ENCODE measurements around the gene PPP1R7.

Gene PPP1R7

DNA sequence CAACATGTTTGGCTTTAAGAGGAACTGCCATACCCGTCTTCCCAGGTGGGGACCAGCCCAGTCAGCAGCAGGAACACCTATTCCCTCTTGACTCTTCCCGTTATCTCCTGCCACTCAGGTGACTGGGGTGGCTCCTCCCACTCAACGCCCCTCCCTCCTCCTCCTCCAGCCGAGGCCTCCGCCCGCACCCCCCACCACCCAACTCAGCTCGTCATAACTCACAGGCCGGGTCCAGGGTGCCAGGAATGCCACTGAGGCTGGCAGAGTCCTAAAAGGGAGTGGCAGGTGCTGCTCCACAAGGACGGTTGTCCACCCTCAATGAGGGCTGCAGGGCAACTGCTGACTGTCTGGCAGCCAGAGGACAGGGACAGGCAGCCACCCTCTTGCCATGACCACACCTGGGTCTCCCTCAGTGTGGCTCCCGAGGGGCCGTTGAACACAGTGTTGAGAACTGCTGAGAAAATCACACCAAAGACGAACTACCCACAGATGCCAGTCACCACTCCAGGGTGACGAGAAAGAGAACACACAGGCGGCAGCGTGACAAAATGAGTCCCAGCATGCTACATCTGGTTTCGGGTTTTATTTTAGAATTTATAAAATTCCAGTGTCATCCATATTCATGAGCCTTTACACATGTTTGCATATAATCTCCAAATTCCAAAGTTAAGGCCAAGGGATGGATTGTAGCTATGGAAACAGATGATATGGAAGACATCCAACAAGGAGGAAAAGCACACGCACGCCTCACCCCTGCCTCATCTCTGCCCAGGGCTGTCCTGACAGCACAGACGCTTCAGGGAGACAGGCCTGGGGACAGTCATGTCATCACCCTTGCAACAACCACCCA lies 76.7 kb downstream of the PPP1R7 start:
- TF ChIP-seq, protein P1, sequence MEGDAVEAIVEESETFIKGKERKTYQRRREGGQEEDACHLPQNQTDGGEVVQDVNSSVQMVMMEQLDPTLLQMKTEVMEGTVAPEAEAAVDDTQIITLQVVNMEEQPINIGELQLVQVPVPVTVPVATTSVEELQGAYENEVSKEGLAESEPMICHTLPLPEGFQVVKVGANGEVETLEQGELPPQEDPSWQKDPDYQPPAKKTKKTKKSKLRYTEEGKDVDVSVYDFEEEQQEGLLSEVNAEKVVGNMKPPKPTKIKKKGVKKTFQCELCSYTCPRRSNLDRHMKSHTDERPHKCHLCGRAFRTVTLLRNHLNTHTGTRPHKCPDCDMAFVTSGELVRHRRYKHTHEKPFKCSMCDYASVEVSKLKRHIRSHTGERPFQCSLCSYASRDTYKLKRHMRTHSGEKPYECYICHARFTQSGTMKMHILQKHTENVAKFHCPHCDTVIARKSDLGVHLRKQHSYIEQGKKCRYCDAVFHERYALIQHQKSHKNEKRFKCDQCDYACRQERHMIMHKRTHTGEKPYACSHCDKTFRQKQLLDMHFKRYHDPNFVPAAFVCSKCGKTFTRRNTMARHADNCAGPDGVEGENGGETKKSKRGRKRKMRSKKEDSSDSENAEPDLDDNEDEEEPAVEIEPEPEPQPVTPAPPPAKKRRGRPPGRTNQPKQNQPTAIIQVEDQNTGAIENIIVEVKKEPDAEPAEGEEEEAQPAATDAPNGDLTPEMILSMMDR (IDR thresholded peaks at IDR 0.05) = no peak
- Histone ChIP-seq H3K4me3 (ENCODE audit: low read depth in 1 of 2, low read length in 1 of 2) (no peak overlapping the region), H3K36me3 (peaks cover 71% of the 10 kb centered on the region), H3K4me1 (ENCODE audit: control insufficient read depth in 1 of 2, insufficient read depth in 1 of 2, low read depth in 1 of 2, low read length in 1 of 2) (no peaks in the 10 kb centered on the region), H3K27me3 (no peaks in the 10 kb centered on the region), H3K27ac (no peak overlapping the region), H3K9me3 (no peaks in the 10 kb centered on the region)

DNA sequence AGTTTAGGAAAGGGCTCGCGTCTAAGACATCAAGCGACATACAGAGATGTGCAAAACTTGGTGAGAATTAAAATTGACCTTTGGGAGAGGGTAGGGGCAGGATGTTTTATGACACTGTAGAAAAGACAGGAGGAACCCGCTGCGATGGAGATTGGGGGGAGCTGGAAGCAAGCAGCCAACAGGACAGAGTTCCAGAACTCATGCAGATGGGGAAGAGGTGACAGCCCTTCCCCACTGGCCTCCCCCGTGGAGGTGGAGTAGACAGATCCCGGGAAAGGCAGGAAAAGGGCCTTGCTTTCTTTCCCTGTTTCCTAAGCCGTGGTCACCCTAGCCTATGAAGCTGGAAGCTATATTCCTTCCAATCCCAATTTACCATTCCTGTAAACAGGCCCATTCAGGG lies 77.3 kb downstream of the PPP1R7 start:
- no peaks in the 10 kb centered on the region for H3K9me3 ChIP-seq
- H3K4me1 ChIP-seq (ENCODE audit: control insufficient read depth in 1 of 2, insufficient read depth in 1 of 2, low read depth in 1 of 2, low read length in 1 of 2) = no peaks in the 10 kb centered on the region
- TF ChIP-seq, protein P1 (IDR thresholded peaks at IDR 0.05) = no peak
- H3K4me3 ChIP-seq (ENCODE audit: low read depth in 1 of 2, low read length in 1 of 2) = no peak overlapping the region
- no peaks in the 10 kb centered on the region for H3K27me3 ChIP-seq
- no peak overlapping the region for H3K27ac ChIP-seq
- peaks cover 78% of the 10 kb centered on the region for H3K36me3 ChIP-seq

DNA sequence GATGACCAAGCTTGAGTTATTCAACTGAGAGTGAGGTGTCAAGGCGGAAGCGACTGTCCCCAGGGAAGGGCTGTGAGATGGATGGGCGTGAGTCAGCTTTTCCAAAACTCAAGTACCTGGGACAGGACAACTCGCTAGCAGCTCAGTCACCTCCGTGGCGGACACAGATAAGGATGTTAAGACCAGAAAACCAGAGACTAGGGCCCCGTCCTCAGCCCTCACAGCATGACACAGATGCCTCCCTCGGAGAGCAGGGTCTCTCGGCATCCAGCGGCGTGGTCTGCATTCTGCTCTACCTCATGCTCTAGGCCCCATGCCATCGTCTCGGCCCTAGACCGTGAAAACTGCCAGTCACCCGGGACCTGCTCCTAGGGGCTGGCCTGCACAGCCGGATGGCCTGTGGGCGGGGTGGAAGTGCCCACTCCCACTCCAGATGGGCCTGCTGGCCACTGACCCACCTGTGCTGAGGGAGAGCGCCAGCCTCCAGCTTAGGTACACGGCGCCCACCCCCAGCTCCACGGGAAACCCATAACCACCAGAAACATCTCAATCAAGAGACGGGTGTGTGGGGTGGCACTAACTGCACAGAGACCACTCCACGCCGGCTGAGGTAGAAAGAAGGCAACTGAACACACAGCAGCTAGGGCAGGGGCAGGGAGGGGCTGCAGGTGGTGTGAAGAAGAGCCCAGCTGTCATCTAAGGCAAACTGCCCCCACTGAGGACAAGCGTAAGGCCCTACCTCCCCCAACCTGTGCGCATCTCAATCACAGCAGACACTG lies 78.0 kb downstream of the PPP1R7 start:
- no peaks in the 10 kb centered on the region for H3K4me1 ChIP-seq (ENCODE audit: control insufficient read depth in 1 of 2, insufficient read depth in 1 of 2, low read depth in 1 of 2, low read length in 1 of 2)
- no peaks in the 10 kb centered on the region for H3K27me3 ChIP-seq
- H3K9me3 ChIP-seq = no peaks in the 10 kb centered on the region
- peaks cover 84% of the 10 kb centered on the region for H3K36me3 ChIP-seq
- no peak overlapping the region for H3K4me3 ChIP-seq (ENCODE audit: low read depth in 1 of 2, low read length in 1 of 2)
- TF ChIP-seq, protein P1 (IDR thresholded peaks at IDR 0.05) = no peak
- no peak overlapping the region for H3K27ac ChIP-seq

DNA sequence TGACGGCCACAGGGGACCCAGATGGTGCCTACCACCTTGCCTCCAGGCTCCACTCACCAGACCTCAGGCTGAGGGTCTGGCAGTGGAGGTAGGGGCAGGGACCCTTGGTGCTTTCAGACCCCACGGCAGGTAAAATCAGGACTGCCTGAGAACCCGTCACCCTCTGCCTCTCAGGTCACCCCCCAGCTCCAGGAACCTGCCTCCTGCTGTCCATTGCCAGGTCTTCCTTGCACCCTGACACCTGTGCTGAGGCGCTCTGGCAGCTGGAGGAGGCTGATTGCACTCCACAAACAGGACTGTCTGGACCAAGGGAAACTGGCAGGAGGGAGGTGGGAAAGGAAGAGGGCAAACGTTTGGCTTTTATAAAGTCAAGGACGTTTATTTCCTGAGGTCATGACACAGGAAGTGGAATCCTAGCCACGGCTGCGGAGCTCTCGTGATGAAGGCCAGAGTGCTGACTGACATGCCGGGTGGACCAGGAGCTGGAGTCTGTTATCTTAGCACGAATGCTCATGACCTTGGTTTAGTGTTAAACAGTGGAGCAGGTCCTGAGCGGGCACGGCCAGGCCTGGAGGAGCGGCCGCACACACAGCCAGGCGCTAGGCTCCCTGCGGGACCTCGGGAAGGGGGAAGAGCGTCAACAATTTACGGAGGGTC lies 78.7 kb downstream of the PPP1R7 start:
- no peak overlapping the region for H3K27ac ChIP-seq
- H3K36me3 ChIP-seq = peaks cover 92% of the 10 kb centered on the region
- TF ChIP-seq, protein P1 (IDR thresholded peaks at IDR 0.05) = no peak
- no peaks in the 10 kb centered on the region for H3K27me3 ChIP-seq
- no peaks in the 10 kb centered on the region for H3K4me1 ChIP-seq (ENCODE audit: control insufficient read depth in 1 of 2, insufficient read depth in 1 of 2, low read depth in 1 of 2, low read length in 1 of 2)
- H3K9me3 ChIP-seq = no peaks in the 10 kb centered on the region
- H3K4me3 ChIP-seq (ENCODE audit: low read depth in 1 of 2, low read length in 1 of 2) = no peak overlapping the region

DNA sequence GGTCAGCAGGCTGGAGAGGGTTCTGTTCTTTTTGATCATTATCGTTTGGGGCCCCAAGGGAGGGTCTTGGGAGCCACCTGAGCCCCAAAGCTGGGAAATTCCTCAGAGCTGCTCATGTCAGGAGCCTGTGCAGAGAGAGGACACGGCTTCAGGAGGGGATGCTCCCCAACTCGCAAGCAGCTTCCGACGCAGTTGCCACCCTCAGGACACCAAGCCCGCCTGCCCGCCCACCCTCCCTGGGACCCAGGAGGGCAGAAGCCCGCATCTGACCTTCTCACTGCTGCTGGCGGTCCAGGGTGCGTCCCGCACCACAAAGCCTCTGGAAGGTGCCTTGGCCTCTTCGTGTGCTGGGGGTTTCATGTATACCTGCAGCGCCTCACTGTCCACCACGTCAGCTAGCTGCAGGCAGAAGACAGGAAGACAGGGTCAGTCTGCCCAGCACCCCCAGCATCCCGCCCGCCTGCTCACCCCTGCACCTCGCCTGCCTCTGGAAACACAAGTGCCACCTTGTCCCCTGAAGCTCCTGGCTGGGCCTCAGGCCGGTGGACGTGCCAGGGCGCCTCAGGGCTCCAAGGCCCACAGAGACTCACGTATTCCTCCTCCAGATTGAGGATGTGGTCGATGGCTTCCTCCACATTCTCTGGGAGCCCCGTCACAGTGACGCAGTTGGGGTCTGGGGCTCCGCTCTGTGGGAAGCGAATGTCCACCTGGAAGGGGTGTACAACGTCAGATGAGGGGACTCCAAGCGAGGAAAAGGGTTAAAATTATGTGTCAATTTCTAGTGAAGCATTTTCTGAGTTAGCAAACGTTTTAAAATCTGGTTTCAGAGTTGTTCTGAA lies 79.5 kb downstream of the PPP1R7 start:
- Histone ChIP-seq H3K9me3 (no peaks in the 10 kb centered on the region), H3K4me3 (ENCODE audit: low read depth in 1 of 2, low read length in 1 of 2) (no peak overlapping the region), H3K27ac (no peak overlapping the region), H3K27me3 (no peaks in the 10 kb centered on the region), H3K4me1 (ENCODE audit: control insufficient read depth in 1 of 2, insufficient read depth in 1 of 2, low read depth in 1 of 2, low read length in 1 of 2) (no peaks in the 10 kb centered on the region), H3K36me3 (peaks cover 99% of the 10 kb centered on the region)
- TF ChIP-seq, protein P1 (IDR thresholded peaks at IDR 0.05) = no peak

All from neutrophil (primary cell).